Endometrial microvascular endothelial cells (primary cell): Measurements from ENCODE around the gene RFX2. TPM values are rescaled to one million over a fixed set of nuclear protein-coding genes. Genes with fewer than 3 reads are reported as not detected.
"Not testable (repeated sequence)": the region's sequence is repeated elsewhere in the genome, so short reads cannot be mapped to it uniquely, and the experiment has no call there.

Experiments
- in situ Hi-C: cut with HindIII; loops from 2 replicates; pipeline ENCODE4 v1.10.0; 2017; ENCODE audit warnings: low sequenced_read_pairs, low pct_unique_long_range_greater_than_20kb; ENCODE audit errors: inconsistent ontology term
- total RNA-seq: library from RNA; depleted of rRNA; stranded (reverse); fragments of >200 nt; gene quantifications from one replicate; pipeline ENCODE4 v1.2.3, GENCODE V29; 2015; ENCODE audit errors: inconsistent ontology term

Gene RFX2
- total RNA-seq, 1 donor from 2014 or later = 4.6 TPM

DNA sequence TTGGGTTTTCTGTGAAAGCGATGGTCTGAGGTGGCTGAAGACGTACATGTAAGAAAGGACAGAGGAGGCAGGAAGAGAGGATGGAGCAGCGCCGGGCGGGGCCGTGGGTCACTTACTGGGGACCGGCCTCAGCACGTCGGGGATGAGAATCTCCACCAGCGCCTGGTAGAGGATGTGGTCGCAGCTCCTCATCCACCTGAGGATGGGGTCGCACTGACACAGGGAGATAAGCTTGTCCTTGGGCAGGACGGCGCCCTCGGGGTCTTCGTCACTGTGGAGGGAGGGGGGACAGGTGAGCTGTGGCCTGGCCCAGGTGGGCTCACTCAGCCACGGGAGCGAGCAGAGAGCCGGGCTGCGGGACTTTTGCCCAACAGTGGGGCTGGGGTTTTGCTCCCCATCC lies 103.4 kb downstream of the RFX2 start:
- in situ Hi-C loops = no loop called here

DNA sequence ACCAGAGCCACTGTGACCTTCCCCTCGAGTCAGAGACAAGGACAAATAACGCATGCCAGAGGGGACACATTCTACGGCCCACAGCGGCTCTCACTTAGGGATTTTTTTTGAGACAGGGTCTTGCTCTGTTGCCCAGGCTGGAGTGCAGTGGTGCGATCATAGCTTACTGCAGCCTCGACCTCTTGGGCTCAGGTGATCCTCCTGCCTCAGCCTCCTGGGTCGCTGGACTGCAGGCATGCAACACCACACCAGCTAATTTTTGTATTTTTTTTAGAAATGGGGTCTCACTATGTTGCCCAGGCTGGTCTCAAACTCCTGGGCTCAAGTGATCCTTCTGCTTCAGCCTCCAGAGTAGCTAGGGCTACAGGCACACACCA lies 104.2 kb downstream of the RFX2 start:
- in situ Hi-C loops = not testable (repeated sequence)

DNA sequence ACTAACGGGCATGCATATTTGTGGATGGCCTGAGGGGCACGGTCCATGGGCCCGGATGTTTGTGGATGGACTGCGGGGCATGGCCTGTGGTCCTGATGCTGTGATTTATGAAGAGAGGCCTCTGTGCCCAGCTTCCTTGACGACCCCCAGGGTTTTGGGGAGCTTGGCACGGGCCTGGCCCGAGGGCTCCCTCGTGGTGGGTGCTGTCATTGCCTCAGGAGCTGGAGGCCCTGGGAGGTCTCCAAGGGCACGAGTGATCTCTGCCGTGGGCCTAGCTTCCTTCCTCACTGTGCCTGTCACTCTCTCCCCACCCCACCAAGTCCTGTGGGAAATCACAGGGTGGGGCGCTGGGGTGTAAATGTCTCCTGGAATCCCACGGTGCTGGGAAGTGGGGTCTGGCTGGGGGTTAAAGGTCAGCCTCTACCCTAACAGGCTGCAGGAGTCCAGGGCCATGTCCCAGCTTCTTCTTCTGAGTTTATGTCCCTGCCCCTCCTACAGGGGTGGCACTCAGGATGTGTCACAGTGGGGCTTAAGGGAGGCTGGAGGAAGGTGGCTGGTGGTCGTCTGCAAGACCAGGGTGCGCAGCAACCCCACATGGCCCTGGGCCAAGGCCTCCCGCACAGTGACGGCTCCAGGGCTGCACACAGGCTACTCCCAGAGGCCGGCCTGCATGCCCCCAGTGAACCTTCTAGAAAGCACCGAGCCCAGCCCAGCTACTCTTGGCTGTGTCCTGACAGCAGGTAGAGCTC lies 104.8 kb downstream of the RFX2 start:
- in situ Hi-C loops = no loop called here

DNA sequence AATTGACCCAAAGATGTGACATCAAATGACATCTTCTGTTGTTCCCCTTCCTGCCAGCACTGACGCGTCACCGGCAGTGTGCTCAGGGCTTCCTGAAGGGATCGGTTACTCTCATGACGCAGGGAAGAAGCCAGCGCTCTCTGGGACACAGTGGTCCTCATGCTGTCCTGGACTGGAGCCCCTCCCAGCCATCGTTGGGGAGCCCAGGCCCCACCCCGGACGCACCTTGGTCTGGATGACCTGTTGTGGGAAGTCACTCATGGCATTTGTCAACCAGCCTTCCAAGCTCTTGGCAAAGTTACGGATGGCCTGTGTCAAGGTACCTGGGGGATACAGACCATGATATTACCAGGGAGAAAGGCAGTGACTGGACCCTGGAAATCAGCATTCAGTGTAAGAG lies 106.3 kb downstream of the RFX2 start:
- in situ Hi-C loops = no loop called here

DNA sequence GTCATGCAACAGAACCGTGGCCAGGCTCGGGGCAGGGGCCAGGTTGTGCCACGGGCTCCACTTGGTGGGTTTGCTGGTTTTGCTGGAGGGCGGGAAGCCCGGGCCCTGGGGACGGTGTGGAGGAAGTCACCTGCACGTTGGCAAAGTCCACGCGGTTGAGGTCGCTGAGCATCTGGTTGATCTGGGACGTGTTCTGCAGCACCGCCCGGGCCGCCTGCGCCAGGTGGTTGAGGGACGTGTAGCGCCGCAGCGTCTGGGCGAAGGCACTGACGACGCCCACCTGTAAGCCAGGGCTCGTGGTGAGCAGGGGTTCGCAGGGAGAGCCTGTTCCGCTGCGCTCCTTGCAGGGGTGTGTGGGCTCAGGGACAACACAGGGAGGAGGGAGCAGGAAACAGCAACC lies 107.7 kb downstream of the RFX2 start:
- in situ Hi-C loops = no loop called here

DNA sequence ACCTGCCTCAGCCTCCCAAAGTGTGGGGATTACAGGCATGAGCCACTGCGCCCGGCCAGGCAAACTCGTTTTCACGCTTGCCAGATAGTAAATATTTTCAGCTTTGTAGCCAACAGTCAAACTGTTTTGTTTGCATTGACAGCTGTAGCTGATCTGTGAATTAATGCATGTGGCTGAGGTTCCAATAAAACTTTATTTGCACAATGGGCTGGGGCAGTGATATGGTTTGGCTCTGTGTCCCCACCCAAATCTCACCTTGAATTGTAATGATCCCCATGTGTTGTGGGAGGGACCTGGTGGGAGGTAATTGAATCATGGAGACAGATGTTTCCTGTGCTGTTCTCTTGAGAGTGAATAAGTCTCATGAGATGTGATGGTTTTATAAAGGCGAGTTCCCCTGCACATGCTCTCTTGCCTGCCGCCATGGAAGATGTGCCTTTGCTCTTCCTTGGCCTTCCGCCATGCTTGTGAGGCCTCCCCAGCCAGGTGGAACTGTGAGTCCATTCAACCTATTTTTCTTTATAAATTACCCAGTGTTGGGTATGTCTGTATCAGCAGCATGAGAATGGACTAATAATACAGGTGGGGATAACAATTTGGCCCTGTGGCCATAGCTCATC lies 110.0 kb downstream of the RFX2 start:
- in situ Hi-C loops = no loop called here

DNA sequence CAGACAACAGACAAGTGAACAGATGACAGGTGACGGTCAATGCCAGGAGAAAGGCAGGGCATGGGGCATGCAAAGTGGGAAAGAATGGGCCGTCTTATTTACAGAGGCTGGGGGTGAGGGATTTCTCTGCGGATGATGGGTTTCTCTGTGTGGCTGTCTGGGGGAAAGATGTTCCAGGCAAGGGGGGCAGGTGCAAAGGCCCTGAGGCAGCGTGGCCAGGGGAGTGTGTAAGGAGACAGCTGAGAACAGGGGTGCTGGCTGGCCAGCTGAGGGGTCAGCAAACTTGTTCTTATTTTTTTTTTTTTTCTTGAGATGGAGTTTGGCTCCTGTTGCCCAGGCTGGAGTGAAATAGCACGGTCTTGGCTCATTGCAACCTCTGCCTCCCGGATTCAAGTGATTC lies 110.6 kb downstream of the RFX2 start:
- in situ Hi-C loops = no loop called here

DNA sequence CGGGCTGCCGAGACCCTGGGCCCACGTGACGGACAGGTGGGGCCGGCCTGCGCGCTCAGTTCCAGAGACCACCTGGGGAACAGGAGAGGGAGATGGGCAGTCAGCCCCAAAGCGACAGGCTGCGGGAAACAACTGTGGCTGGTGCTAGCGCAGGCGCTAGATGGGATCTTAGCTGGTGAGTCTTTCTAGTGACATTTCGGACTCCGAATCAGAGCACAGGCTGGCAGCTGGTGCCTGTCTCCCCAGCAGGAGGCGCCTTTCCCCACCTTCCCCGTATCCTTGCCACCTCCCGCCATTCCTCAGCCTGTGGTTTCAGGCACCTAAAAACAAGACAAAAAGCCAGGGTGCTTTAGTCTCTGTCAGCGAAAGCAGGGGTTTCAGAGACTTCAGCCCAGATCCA lies 112.9 kb downstream of the RFX2 start:
- in situ Hi-C loops = no loop called here

DNA sequence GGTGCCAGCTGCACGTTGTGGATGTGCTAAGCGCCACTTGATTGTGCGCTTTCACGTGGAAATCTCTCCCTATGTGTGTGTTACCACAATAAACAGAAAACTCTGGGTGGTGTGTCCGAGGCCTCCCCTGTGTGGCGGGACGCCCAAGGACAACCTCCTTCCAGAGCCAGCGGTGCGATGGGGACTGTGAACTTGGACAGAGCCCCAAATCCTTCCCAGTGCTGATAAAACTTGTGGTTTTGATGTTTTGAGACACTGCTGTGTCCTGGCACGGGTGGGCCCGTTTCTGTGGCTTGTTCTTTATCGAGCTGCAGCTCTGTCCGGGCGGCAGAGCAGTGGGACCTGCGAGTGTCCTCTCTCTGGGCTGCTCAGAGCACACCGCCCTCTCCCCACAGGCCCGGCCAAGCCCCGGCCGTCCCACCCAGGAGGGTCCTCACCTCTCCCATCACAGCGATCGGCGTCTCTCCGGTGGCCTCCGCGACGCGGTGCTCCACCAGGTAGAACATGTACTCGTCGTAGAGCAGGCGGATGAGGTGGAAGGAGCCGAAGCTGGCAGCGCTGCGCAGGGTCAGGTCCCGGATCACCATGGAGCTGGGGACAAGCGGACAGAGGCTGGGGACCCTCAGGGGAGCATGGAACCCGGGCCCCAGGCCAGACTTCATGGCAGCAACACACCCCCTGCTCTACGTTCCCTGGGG lies 113.5 kb downstream of the RFX2 start:
- in situ Hi-C loops = no loop called here

DNA sequence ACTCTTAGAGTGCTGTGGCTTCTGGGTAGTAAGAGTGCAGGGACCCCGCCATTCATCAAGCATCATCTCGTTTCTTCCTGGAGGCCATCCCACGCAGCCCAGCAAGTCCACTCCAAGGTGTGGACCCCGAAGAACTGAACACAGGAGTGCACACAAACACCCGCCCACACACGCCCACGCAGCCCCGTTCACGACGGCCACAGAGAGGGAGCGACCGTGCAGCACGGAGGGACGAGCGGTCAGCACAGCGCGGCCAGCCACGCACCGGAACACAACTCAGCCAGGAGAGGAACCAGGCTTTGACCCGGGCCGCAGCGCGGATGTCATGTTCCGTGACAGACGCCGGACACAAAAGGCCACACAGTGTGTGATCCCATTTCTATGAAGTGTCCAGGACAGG lies 114.2 kb downstream of the RFX2 start:
- in situ Hi-C loops = no loop called here

DNA sequence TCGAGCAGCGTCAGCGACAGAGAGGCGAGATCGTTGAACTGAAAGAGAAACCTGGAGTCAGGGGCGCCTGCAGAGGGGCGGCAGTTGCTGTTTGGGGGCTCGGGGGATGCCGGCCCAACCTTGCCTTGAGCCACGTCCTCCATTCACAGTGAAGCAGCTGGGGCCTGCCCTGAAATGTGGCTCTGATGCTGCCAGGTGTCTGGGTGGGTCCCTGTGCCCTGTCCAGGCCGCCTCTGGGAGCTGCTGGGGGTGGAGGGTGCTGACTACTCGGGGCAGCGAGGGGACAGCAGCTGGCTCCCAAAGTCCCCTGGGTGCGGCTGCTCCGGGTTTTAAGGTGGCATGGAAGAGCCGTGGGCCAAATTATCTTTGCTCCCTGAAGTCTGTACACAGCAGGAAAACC lies 114.7 kb downstream of the RFX2 start:
- in situ Hi-C loops = no loop called here

DNA sequence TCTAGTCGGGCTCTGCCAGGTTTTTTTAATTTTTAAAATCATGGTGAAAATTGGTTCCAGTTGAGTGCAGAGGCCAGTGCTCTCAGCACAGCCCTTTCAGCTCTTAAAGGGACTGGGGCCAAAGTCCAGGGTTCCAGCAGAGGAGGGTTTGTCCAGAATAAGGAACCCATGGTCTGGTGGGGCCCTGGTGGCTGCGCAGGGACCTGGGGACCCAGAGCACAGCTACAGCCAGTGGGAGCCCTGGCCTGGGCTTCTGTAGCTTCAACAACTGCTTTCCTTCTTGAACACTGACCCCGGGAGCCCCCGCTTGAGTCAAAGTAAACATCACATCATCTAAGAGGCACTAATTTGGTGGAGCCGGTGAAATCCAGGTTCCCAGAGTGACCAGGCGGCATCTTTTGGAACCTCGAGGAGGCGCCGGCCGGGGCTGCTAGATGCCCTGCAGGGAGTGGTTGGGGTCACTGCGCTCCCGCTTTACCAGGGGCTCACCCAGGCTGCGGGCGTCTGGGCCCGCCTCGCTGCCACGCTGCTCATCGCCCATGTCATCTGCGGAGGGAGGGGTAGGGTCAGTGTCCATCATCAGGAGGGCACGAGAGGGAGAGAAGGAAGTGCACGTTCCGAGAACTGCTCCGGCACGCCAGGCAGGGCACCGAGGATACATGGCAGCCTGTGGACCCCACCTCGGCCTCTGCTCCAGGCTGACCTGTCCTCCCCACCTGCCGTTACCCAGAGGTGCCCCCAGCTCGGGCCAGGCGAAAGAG lies 115.7 kb downstream of the RFX2 start:
- in situ Hi-C loops = no loop called here

DNA sequence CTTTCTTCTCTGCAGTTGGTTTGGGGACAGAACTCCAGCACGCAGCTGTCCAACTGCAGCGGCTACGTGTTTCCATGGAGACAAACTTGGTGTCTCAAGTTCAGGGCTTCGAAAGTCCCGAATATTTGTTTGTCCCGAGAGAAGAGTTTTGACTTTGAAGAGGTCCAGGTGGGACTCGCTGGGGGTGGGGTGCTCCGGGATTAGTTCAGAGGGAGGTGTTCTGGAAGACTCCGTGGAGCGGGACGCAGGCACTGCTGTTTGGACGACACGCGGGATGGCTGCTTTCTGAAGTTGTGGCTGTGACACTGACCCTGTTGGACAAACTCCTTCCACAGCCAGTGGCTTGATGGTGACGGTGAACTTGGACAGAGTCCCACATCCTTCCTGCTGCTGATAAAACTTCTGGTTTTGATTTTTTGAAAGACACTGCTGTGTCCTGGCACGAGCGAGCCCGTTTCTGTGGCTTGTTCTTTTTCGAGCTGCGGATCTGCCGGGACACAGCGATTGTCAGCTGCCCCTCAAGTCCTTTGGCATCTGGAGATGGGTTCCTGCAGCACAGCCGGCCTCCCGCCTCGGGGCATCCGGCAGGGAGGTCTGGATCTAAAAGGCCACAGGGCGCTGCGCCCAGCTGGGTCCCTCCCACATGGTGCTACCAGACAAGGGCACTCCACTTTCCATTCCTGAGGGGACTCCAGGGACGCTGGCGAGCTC lies 116.5 kb downstream of the RFX2 start:
- in situ Hi-C loops = no loop called here

DNA sequence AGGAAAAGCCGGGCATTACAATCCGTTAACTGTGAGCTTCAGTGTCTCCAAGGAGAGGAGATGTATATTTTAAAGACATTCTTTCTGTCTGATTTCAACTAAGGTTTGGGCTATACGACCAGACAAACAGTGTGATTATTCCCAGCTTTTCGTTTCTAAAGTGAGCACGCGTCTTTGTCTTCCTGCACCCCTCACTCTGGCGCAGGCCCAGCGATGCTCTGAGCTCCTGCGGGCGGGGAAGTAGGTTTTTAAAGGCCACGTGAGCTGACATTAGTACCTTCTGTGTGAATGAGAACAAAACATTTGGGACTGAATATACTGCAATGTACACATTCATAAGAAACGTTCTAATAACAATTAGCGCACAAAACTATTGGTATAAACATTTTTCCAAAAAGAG lies 117.1 kb downstream of the RFX2 start:
- in situ Hi-C loops = no loop called here

DNA sequence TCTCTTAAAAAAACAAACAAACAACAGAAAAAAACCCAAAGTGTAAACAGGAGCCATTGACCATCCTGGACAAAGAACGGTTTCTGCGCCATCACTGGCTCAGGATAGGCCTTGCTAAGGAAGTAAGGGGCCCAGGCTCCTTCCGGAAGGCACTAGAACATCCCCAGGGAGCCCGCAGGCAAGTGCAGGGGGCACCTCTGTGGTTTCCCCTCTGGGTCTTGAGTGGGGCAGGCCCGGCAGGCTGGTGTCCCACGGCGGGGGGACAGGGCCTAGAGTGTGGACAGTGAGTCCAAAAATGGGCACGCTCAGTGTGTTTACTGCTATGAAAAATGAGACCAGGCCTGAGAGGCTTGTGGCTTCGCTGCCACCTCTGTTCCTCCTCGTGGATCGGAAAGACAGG lies 117.5 kb downstream of the RFX2 start:
- in situ Hi-C loops = no loop called here

DNA sequence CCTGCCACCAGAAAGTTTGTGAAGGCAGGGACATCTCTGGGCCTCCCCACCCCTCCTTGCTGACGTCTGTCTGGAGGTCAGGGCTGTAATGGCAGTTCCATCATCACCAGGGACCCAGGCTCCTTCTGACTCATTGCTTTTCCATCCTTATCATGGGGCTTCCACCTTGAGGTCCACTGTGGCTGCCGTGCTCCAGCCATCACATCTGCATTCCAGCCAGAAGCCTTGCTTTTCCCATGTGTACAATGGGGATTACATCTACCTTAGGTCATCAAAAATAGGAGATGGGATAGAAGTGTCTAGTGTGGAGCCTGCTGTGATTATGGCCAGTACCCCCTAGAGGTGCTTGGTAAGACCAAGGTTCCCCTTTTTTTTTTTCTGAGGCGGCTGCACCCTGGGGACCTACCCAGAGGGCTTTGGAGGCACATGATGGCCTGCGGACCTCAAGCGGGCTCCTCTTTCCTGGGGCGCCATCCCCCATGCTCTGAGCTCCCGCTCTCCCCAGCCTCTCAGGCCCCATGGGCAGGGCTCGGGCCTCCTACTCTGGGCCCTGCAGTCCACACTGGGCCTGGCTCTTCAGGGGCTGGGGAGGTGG lies 119.0 kb downstream of the RFX2 start:
- in situ Hi-C loops = no loop called here

DNA sequence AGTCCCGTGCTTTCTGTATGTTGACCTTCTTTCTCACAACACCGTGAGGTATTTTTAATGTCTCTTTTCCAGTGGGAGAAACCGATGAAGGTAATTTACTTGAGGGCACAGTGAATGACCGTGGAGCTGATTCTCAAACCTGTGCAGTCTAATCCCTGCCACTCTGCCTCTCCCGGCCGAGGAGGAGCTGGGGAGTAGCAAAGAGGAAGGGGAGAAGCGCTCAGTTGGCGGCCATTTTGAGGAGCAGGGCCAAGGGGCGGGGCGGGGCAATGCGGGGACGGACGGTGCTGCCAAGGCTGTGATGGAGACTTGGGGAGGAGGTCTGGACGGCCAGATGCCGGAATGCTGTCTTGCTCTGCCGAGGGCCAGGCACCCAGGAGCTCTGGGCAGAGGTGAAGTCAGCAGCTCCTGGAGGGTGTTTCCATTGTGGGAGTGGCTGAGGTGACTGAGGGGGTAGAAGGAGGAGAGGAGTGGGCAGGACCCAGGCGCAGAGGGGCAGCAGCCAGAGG lies 120.0 kb downstream of the RFX2 start:
- in situ Hi-C loops = no loop called here

DNA sequence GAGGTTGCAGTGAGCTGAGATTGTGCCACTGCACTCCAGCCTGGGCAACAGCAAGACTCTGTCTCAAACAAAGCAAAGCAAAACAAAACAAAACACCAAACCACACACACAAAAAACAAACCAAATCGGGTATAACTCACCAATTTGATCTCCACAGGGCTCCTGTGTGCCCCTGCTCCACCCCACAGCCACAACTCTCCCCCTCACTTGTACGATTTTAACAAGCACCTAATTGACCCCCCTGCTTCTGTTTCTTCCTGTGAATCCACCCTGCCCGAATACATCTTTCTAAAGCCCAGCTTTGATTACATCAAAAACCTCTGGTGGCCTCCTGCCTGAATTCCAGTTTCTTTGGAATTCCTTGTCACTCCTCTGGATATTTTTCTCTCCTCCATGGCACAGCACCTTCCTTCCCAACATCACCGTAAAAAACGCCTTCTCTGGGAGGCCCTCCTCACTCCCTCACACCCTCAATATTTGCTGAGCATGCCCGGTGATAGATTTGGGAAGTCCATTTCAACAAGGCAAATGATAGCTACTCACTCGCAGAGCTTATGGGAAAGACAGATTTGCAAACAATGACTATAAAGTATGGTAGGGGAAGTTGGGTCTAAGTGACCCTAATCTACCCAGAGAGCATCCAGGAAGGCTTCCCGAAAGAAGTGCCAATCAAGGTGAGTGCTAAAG lies 120.8 kb downstream of the RFX2 start:
- in situ Hi-C loops = no loop called here
